ENCODE results near the gene FAM229B. TPM values are rescaled to one million over a fixed set of nuclear protein-coding genes. Genes with fewer than 3 reads are reported as not detected.
A peak's percentile ranks its signal among the peaks of the same experiment; 100 is the strongest.

FAM229B gene
- total and polyA plus RNA-seq, 2 of the 8 experiments (the other 6 are each of a cell fraction or from before 2014, with no cell fraction given) = 10.0 to 10.4 TPM

DNA sequence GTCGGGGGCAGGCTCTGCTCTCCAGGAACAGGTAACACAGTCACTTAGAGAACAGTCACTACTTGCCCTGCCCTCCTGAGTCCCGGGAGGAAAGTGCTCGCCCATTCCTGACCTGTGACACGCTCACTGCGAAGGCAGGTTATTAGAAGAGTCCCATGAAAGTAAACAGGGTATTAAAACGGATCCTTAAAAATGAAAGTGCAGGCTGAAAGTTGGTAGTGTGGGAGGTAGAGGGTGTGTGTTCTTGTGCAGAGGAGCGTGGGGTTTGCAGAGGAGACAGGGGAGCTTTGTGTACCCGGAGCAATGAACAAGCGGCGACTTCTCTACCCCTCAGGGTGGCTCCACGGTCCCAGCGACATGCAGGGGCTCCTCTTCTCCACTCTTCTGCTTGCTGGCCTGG, 33.4 kb upstream of the FAM229B start, which contains the start of gene CCN6:
CCN6 (plus strand) TSS at position 104 of the 400 bp plus-strand sequence; CDS start at position 358, 254 bp downstream.
- Histone ChIP-seq H3K36me3 (ENCODE audit: control insufficient read depth in 2 of 4, insufficient read depth in 4 of 4, low read length in 3 of 4) (no peaks in the 10 kb centered on the region), H3K14ac (ENCODE audit: insufficient read length) (no peak within 1 kb of the TSS), H3K9me3 (ENCODE audit: insufficient read depth in 2 of 2, low read depth in 1 of 2, low read length in 1 of 2) (no peaks in the 10 kb centered on the region), H4K91ac (replicated peaks; ENCODE audit: insufficient read length, low read length) (no peak within 1 kb of the TSS), H3K18ac (ENCODE audit: extremely low read depth, low read length) (no peak within 1 kb of the TSS), H2BK12ac (ENCODE audit: low read depth, low read length) (no peak within 1 kb of the TSS), H3K79me1 (ENCODE audit: low read depth, low read length) (no peaks in the 10 kb centered on the region), H3K4me1 (replicated peaks in 1 of 4; ENCODE audit: control insufficient read depth in 3 of 4, insufficient read depth in 4 of 4, low read length in 3 of 4) (no peaks in the 10 kb centered on the region), H4K8ac (ENCODE audit: extremely low read depth, insufficient read depth, low read length) (peak within 1 kb of the TSS; percentile 12), H3K4ac (replicated peaks; ENCODE audit: insufficient read length, low read depth, low read length) (no peak within 1 kb of the TSS), H3K56ac (replicated peaks; ENCODE audit: insufficient read length, low read depth, low read length) (no peak within 1 kb of the TSS), H3K23me2 (ENCODE audit: low read depth, low read length) (no peaks in the 10 kb centered on the region), H3K4me2 (ENCODE audit: insufficient read depth in 1 of 2, low read depth in 2 of 2, low read length in 2 of 2) (no peak within 1 kb of the TSS), H3K27ac (ENCODE audit: low read depth, low read length) (no peak within 1 kb of the TSS), H3K9ac (replicated peaks in 1 of 4; ENCODE audit: extremely low read depth in 1 of 4, low read depth in 3 of 4, low read length in 3 of 4) (no peak within 1 kb of the TSS), H2BK20ac (ENCODE audit: low read length) (no peak within 1 kb of the TSS), H2BK15ac (ENCODE audit: low read length) (no peak within 1 kb of the TSS), H2AFZ (ENCODE audit: low read length) (peak within 1 kb of the TSS; percentile 5; the same call in 1 of the 2 replicates), H3K4me3 (ENCODE audit: extremely low read depth in 1 of 4, insufficient read depth in 2 of 4, low read depth in 3 of 4, low read length in 4 of 4) (no peak within 1 kb of the TSS), H3K27me3 (replicated peaks in 1 of 4; ENCODE audit: control insufficient read depth in 3 of 4, extremely low read depth in 1 of 4, insufficient read depth in 3 of 4, low read length in 3 of 4) (no peaks in the 10 kb centered on the region), H4K20me1 (replicated peaks in 1 of 2; ENCODE audit: control insufficient read depth in 1 of 2, insufficient read depth in 2 of 2, low read length in 2 of 2) (no peaks in the 10 kb centered on the region), H2AK5ac (ENCODE audit: low read depth, low read length) (no peak within 1 kb of the TSS), H2BK5ac (ENCODE audit: low read depth, low read length) (no peak within 1 kb of the TSS), H4K5ac (ENCODE audit: insufficient read length, low read depth, low read length) (no peak within 1 kb of the TSS), H3K23ac (ENCODE audit: insufficient read length) (no peak within 1 kb of the TSS), H3K79me2 (ENCODE audit: control insufficient read depth in 1 of 2, insufficient read depth in 2 of 2, low read length in 2 of 2) (no peaks in the 10 kb centered on the region), H2BK120ac (replicated peaks; ENCODE audit: low read depth, low read length) (no peak within 1 kb of the TSS)
- TF ChIP-seq SAP30 (IDR thresholded peaks at IDR 0.05; ENCODE audit: insufficient read depth, insufficient replicate concordance, low read length) = no peak
- WGBS, 2 experiments (ENCODE audit: extremely low coverage in 1 of 2, insufficient coverage in 1 of 2, insufficient read length in 1 of 2, insufficient replicate concordance in 2 of 2, low coverage in 1 of 2, low lambda C conversion rate in 2 of 2, missing lambda C conversion rate in 1 of 2) = 93% methylated on average over 11 of the region's 12 CpGs; no CpG with 5 or more reads in 1 of the 2 experiments
- POLR2A ChIA-PET (ENCODE audit: partially characterized antibody) = interaction anchor here (0.9 kb wide), 1 partner anchor 464 kb away, joined by 3 read pairs; no protein-coding TSS in a partner anchor
- CTCF ChIA-PET (ENCODE audit: partially characterized antibody) = interaction anchor here (1.2 to 2.0 kb wide), 2 partner anchors 11 to 109 kb away, joined by 3 to 10 read pairs; no protein-coding TSS in a partner anchor
- DNase-seq (ENCODE audit: low read depth in 1 of 2, low spot score in 2 of 2) = no peak
- FAIRE-seq = no peak

All from H1 (cell line).